Measurements from ENCODE around the gene ETV3L.

GRCh38 chr1:157104598-157105293, 5.1 kb upstream of the ETV3L start:
- TF ChIP-seq CTCF (IDR thresholded peaks at IDR 0.05): no peak
- TF ChIP-seq POLR2A (IDR thresholded peaks at IDR 0.05): no peak

Measured in heart left ventricle (tissue), 13 donors.